Chondrocyte (in vitro differentiated cells): ENCODE results near the gene VSIR. TPM values are rescaled to one million over a fixed set of nuclear protein-coding genes. Genes with fewer than 3 reads are reported as not detected.

Experiments
- DNase-seq: peaks from one replicate; pipeline ENCODE4 v3.0.0; 2021; ENCODE audit warnings: mixed read lengths, low spot score
- H3K27ac Mint-ChIP-seq: one replicate; pipeline ENCODE4 v1.8.0; 2021; ENCODE audit warnings: mild to moderate bottlenecking, moderate library complexity, mixed read lengths; ENCODE audit not compliant: unreplicated experiment
- H3K27me3 Mint-ChIP-seq: 2 replicates; pipeline ENCODE4 v1.8.0; 2021; ENCODE audit warnings: low read depth, mixed read lengths
- H3K36me3 Mint-ChIP-seq: 2 replicates; pipeline ENCODE4 v1.8.0; 2021; ENCODE audit warnings: low read depth, mixed read lengths
- H3K4me1 Mint-ChIP-seq: 2 replicates; pipeline ENCODE4 v1.8.0; 2021; ENCODE audit warnings: low read depth, mild to moderate bottlenecking, mixed read lengths
- H3K4me3 Mint-ChIP-seq: one replicate; pipeline ENCODE4 v1.8.0; 2021; ENCODE audit warnings: mild to moderate bottlenecking, moderate library complexity, mixed read lengths; ENCODE audit not compliant: unreplicated experiment
- H3K9me3 Mint-ChIP-seq: 2 replicates; pipeline ENCODE4 v1.8.0; 2021; ENCODE audit warnings: low read depth, mixed read lengths
- total RNA-seq: library from RNA; stranded (reverse); gene quantifications from 3 replicates; pipeline ENCODE4 v1.2.1, GENCODE V29; 2021
- TF ChIP-seq, protein P1 (sequence below): fragments of 200-600 bp; sonication (generic); IDR thresholded peaks from 2 replicates; pipeline ENCODE4 v1.5.0; 2021; ENCODE audit warnings: antibody characterized with exemption, mild to moderate bottlenecking, moderate library complexity

The VSIR gene
- total RNA-seq, 1 donor from 2014 or later, result 1.3 TPM

DNA sequence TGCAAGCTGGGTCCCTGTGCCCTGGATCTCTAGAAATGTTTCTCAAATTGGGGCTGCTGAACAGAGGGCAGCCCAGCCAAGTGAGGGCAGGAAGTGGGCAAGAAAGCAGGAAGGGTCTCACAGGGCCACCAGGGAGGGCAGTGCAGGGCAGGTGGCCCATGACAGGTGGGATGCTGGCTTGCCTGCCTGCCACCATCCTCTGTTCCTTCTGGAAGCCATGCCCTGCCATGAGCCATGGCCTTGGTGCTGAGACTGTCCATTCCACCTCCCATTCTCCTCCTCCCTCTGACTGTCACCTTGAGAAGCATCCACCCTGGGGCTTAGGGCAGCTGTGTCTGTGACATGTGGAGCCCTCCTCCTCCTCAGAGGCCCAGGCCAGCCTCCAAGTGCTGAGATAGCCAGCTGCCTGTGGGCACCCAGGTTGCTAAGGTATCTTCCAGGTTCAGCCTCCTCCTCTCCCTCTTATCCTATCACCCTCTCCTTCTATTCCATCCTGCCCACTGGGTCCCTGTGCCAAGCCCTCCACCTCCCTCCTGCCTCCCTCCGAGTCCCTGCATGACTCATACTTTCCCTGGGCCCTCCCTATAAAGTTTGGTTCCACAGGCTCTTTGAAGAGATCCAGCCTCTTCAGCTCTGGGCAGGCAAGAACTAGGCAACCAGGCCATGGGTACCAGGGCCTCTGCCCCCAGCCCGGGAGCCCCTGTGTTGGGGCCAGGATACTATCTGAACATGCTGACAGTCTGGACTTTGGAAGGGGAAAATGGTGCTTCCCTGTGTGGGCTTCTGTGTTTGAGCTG is 1.3 kb downstream of the VSIR start:
- Mint-ChIP-seq H3K27me3 (peaks cover 3% of the 10 kb centered on the region), H3K36me3 (no peaks in the 10 kb centered on the region), H3K9me3 (no peaks in the 10 kb centered on the region), H3K27ac (no peak overlapping the region), H3K4me1 (peaks cover 25% of the 10 kb centered on the region), H3K4me3 (no peak overlapping the region)
- DNase-seq, result peak; percentile 68
- TF ChIP-seq, protein P1, sequence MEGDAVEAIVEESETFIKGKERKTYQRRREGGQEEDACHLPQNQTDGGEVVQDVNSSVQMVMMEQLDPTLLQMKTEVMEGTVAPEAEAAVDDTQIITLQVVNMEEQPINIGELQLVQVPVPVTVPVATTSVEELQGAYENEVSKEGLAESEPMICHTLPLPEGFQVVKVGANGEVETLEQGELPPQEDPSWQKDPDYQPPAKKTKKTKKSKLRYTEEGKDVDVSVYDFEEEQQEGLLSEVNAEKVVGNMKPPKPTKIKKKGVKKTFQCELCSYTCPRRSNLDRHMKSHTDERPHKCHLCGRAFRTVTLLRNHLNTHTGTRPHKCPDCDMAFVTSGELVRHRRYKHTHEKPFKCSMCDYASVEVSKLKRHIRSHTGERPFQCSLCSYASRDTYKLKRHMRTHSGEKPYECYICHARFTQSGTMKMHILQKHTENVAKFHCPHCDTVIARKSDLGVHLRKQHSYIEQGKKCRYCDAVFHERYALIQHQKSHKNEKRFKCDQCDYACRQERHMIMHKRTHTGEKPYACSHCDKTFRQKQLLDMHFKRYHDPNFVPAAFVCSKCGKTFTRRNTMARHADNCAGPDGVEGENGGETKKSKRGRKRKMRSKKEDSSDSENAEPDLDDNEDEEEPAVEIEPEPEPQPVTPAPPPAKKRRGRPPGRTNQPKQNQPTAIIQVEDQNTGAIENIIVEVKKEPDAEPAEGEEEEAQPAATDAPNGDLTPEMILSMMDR, result no peak

DNA sequence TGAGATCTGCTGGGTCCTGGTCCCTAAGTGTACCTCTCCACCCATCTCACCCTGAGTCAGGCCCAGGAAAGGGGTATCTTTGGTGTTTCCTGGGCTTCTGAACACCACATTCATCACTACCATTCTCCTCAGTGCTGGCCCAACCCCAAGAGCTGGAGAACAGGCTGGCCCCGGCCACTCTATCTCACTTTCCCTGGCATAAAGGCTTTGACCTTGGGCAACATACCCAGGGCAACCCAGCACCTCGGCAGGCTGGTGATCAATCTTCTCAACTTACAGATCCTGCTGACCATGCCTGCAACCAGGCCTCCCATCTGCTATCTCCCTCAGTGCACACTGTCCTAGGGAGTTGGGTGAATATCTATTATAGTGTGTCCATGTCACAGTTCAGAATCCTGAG is 2.1 kb downstream of the VSIR start:
- Mint-ChIP-seq H3K27me3 (peaks cover 3% of the 10 kb centered on the region), H3K4me3 (no peak overlapping the region), H3K4me1 (peaks cover 32% of the 10 kb centered on the region), H3K27ac (no peak overlapping the region), H3K36me3 (no peaks in the 10 kb centered on the region), H3K9me3 (no peaks in the 10 kb centered on the region)
- TF ChIP-seq, protein P1, result no peak
- DNase-seq, result peak; percentile 59

- H3K27ac Mint-ChIP-seq, result no peak overlapping the region
- H3K4me1 Mint-ChIP-seq, result peaks cover 32% of the 10 kb centered on the region
- H3K27me3 Mint-ChIP-seq, result peaks cover 3% of the 10 kb centered on the region
- no peaks in the 10 kb centered on the region for H3K9me3 Mint-ChIP-seq
- H3K36me3 Mint-ChIP-seq, result no peaks in the 10 kb centered on the region
- no peak overlapping the region for H3K4me3 Mint-ChIP-seq
- peak; percentile 42 for DNase-seq
- TF ChIP-seq, protein P1, result no peak
These were observed 2.5 kb downstream of the VSIR start for GRCh38 chr10:71770789-71771188.

DNA sequence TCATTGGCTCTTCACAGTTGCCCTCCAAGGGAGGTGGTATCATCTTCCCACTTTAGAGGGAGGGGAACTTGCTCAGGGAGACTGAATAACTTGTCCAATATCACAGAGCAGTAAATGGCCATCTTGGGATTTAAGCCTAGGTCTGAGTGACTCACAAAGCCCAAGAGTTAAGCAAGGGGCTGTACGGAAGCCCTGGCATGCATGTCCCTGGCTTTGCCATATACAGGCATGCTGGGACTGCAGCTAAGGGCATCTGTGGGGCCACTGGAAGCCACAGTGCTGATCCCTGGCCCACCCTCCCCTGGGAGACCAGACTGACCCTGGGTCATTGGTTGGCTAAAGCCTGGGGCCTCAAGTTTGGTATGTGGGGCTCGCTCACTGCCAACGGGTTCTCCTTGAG is 3.1 kb downstream of the VSIR start:
- H3K27ac Mint-ChIP-seq, result no peak overlapping the region

DNA sequence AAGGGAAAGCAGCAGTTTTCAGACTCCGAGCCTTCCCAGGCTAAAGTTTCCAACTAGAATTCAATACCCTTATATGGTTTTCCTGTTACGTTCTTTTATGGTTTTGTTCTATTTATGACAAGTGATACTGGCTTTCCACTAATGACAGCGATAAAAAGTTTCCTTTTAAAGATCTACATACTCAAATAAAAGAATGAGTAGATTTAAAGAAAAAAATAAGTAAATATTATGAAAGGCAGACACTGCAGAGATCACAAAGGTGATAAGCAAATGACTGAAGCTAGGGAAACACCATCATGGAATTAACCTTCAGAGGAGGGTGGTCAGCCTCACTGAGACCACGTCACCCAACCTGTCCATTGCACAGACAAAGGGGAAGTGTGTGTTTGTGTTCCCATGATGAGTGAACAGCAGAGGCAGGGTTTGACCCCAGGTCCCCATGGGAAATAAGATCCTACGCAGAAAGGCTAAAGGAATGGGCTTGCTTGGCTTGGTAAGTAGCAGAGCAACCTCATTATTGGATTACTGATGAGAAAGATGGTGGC is 4.0 kb downstream of the VSIR start:
- no peak overlapping the region for H3K4me3 Mint-ChIP-seq
- peaks cover 35% of the 10 kb centered on the region for H3K4me1 Mint-ChIP-seq
- DNase-seq, result peak; percentile 2
- no peak overlapping the region for H3K27ac Mint-ChIP-seq
- H3K36me3 Mint-ChIP-seq, result no peaks in the 10 kb centered on the region
- H3K9me3 Mint-ChIP-seq, result no peaks in the 10 kb centered on the region
- TF ChIP-seq, protein P1, result no peak
- H3K27me3 Mint-ChIP-seq, result peaks cover 1% of the 10 kb centered on the region

More for the DNA sequence above, 3.1 kb downstream of the VSIR start:
- TF ChIP-seq, protein P1, result no peak
- Mint-ChIP-seq H3K9me3 (no peaks in the 10 kb centered on the region), H3K36me3 (no peaks in the 10 kb centered on the region), H3K27me3 (peaks cover 3% of the 10 kb centered on the region), H3K4me1 (peaks cover 34% of the 10 kb centered on the region), H3K4me3 (no peak overlapping the region)
- no peak for DNase-seq
